T-helper 1 cell treated with Interleukin-12 subunit alpha and Interleukin-12 subunit beta and Interleukin-4 antibody, amounts not matched to agents 30 μg/mL and 1 μg/mL, for 36 hours (primary cell): ENCODE measurements around the gene NDUFA1.
"Not testable (repeated sequence)": the region's sequence is repeated elsewhere in the genome, so short reads cannot be mapped to it uniquely, and the experiment has no call there.

ENCODE experiments used
- H3K27ac Mint-ChIP-seq: one replicate; pipeline ENCODE4 v1.8.0; 2021; ENCODE audit warnings: mild to moderate bottlenecking, mixed read lengths
- H3K27me3 Mint-ChIP-seq: one replicate; pipeline ENCODE4 v1.8.0; 2021; ENCODE audit warnings: low read depth, mixed read lengths
- H3K36me3 Mint-ChIP-seq: one replicate; pipeline ENCODE4 v1.8.0; 2021; ENCODE audit warnings: low read depth, mixed read lengths
- H3K4me1 Mint-ChIP-seq: one replicate; pipeline ENCODE4 v1.8.0; 2021; ENCODE audit warnings: low read depth, mixed read lengths
- H3K4me3 Mint-ChIP-seq: one replicate; pipeline ENCODE4 v1.8.0; 2021; ENCODE audit warnings: mild to moderate bottlenecking, moderate library complexity, mixed read lengths
- H3K9me3 Mint-ChIP-seq: one replicate; pipeline ENCODE4 v1.8.0; 2021; ENCODE audit warnings: mixed read lengths

Gene NDUFA1

DNA sequence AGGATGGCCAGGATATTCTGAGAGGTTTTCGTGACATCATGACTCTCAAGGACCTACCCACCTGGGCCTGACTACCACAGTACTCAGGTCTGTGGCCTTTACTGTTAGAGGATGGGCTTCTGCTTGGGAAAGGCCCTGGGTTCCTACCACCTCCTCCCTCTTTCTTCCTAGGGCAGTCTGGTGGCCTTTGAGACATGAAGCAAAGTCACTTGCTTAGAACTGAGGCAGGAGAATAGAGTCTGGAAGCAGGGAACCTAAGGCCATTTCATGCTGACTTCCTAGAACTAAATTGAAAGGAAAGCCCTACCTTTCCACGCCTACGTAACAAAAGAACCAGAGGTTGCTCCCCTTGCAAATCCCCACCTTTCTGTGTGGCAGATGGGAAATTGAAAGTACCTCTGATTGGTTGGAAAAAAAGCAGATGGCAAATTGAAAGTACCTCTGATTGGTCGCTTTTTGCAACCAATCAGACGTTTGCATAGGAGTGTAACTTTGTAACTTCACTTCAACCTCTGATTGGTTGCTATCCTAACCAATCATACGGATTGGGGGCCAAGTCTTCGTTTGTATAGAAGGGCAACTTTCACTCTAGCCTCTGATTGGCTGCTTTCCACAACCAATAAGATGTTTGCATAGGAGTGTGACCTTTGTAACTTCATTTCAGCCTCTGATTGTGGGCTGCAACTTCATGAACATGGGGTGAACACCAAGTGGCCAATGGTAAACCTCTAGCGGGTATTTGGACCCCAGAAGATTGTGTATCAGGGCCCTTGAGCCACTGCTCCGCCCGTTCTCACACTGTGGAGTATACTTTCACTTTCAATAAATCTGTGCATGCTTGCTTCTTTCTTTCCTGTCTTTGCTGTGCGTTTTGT lies 14.2 kb downstream of the NDUFA1 start:
- no peak overlapping the region for H3K4me3 Mint-ChIP-seq

DNA sequence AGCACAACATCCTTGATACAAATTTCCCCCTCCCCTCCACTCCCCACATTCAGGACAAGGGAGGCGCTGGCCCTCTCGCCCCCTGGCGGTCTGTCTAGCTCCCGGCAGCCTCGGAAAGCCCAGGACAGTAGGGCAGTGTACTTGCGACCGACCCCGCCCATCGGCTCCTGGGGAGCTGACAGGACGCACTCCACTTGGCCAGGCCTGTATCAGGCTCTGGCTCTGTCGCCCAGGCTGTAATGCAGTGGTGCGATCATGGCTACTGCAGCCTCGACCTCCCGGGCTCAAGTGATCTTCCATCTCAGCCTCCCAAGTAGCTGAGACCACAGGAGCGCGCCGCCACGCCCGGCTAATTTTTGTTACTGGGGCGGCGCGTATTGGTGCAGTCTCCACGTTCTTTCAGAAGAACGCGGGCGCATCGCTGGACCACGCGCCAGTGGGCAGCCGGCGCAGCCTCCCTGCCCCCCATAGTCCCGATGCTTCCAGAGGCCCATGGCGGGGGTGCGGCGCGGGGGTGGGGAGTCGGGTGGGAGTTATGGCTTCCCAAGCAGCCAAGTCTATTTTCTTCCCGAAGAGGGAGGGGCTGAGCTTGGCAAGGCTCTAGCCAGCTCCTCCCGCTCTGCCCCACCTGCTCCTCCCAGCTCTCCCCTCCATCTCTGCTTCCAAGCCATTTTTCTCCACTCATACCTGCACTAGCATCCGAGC lies 16.2 kb downstream of the NDUFA1 start:
- Mint-ChIP-seq H3K4me1 (peaks cover 6% of the 10 kb centered on the region), H3K27ac (no peak overlapping the region), H3K9me3 (no peaks in the 10 kb centered on the region), H3K36me3 (no peaks in the 10 kb centered on the region), H3K27me3 (no peaks in the 10 kb centered on the region), H3K4me3 (no peak overlapping the region)

More for the DNA sequence above, 14.2 kb downstream of the NDUFA1 start:
- H3K36me3 Mint-ChIP-seq: no peaks in the 10 kb centered on the region
- no peak overlapping the region for H3K27ac Mint-ChIP-seq
- no peaks in the 10 kb centered on the region for H3K27me3 Mint-ChIP-seq
- H3K4me1 Mint-ChIP-seq: peaks cover 6% of the 10 kb centered on the region
- H3K9me3 Mint-ChIP-seq: no peaks in the 10 kb centered on the region

DNA sequence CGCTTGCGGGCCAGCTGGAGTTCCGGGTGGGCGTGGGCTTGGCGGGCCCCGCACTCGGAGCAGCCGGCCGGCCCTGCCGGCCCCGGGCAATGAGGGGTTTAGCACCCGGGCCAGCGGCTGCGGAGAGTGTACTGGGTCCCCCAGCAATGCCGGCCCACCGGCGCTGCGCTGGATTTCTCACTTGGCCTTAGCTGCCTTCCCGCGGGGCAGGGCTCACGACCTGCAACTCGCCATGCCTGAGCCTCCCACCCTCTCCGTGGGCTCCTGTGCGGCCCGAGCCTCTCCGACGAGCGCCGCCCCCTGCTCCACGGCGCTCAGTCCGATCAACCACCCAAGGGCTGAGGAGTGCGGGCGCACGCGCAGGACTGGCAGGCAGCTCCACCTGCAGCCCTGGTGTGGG lies 19.0 kb downstream of the NDUFA1 start:
- not testable (repeated sequence) for H3K27ac Mint-ChIP-seq, H3K36me3 Mint-ChIP-seq, H3K4me1 Mint-ChIP-seq, H3K27me3 Mint-ChIP-seq, H3K4me3 Mint-ChIP-seq, H3K9me3 Mint-ChIP-seq

DNA sequence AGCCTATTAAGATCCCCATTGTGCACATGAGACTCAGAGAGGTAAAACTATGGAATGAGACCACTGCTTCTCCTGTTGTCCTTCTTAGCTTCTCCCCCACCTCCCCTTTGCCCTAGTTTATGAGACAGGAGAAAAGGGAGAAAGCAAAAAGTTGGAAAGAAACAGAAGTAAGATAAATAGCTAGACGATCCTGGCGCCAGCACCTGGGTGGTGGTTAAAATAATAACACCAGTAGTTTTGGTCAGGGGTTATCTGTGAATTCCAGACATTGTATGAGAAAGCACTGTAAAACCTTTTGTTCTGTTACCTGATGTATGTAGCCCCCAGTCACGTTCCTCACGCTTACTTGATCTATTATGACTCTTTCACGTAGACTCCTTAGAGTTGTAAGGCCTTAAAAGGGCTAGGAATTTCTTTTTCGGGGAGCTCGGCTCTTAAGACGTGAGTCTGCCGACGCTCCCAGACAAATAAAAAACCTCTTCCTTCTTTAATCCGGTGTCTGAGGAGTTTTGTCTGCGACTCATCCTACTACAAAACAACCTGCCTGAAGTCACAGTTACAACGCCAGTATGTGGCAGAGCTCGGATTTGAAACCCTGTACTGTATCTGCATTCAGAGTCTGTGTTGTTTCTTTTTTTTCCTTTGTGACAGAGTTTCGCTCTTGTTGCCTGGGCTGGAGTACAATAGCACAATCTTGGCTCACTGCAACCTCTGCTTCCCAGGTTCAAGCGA lies 20.5 kb downstream of the NDUFA1 start:
- not testable (repeated sequence) for H3K27ac Mint-ChIP-seq, H3K9me3 Mint-ChIP-seq, H3K4me3 Mint-ChIP-seq, H3K27me3 Mint-ChIP-seq, H3K4me1 Mint-ChIP-seq, H3K36me3 Mint-ChIP-seq

DNA sequence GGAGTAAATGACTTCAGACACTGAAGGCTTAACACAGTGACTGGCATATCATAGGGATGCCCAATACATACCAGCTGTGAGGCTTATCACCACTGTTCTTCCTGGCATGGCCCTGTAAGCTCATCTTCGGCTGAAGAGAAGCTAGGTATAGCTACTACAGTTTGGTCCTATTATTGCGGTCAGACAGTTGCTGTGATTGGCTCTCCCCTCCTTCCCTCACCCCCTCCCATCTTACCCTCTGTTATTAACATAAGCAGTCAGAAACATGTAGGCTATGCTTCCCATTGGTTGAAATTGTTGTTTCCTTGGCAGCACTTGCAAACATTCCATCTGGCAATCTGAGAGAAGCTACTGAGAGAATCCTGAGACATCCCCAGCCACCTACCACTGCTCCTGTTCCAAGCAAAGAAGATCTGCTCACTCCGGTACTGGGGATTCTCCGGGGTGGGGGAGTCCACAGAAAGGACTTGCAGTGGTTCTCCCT lies 24.3 kb downstream of the NDUFA1 start, which contains the start of gene AKAP14:
Gene AKAP14, plus strand, starts transcription at position 51 of the 484 bp plus-strand sequence. CDS start 7,331 bp downstream, outside the sequence.
- Mint-ChIP-seq H3K4me1 (no peaks in the 10 kb centered on the region), H3K27me3 (no peaks in the 10 kb centered on the region), H3K4me3 (no peak within 1 kb of the TSS), H3K27ac (no peak within 1 kb of the TSS), H3K9me3 (no peaks in the 10 kb centered on the region), H3K36me3 (no peaks in the 10 kb centered on the region)

DNA sequence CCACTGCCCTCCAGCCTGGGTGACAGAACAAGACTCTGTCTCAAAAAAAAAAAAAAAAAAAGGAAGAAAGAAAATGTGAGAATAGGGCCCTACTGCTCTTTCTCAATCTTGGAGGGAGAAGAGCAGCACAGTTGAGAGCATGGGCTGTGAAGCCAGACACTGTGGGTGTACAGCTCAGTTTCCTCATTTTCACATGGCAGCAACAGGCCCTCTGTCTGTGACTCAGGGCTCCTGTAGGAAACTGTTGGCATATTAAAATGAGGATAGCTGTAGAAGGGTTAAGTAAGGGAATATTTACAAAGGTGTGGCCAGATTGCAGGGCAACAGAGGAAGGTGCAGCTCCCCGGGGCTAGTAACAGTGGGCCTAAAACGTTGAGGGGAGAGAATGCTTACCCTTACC lies 27.5 kb downstream of the NDUFA1 start:
- Mint-ChIP-seq H3K27me3 (no peaks in the 10 kb centered on the region), H3K27ac (no peak overlapping the region), H3K36me3 (no peaks in the 10 kb centered on the region), H3K9me3 (no peaks in the 10 kb centered on the region), H3K4me1 (no peaks in the 10 kb centered on the region), H3K4me3 (no peak overlapping the region)

DNA sequence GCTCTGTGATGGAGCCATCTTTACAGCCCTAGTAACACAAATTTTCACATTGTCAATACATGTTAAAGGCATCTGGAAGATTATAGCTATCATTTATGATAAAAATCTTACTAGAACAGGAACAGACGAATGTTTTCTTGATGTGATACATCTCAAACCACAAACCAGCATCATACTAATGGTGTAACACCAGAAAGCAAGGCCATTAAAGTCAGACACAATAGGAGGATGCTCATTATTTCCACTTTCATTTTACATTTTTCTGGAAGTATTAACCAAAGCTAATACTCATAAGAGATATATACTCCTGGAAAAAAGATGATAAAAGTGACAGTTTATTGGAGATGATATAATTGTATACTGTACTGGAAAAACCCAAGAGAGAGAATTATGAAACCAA lies 29.3 kb downstream of the NDUFA1 start:
- no peak overlapping the region for H3K27ac Mint-ChIP-seq
- H3K4me1 Mint-ChIP-seq: no peaks in the 10 kb centered on the region
- no peaks in the 10 kb centered on the region for H3K36me3 Mint-ChIP-seq

DNA sequence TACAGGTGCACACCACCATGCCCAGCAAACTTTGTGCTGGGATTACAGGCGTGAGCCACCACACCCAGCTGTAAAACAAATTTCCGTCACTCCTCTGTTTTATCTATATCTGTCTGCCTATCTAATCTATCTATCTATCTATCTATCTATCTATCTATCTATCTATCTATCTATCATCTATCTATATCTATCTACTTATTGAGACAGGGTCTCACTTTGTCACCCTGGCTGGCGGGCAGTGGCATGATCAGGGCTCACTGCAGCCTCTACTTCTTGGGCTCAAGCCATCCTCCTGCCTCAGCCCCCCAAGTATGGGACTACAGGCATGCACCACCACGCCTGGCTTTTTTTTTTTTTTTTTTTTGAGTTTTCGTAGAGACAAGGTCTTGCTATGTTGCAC lies 44.7 kb downstream of the NDUFA1 start:
- Mint-ChIP-seq H3K27me3 (no peaks in the 10 kb centered on the region), H3K36me3 (no peaks in the 10 kb centered on the region), H3K4me1 (no peaks in the 10 kb centered on the region), H3K9me3 (no peaks in the 10 kb centered on the region), H3K27ac (no peak overlapping the region), H3K4me3 (no peak overlapping the region)

More for the DNA sequence above, 29.3 kb downstream of the NDUFA1 start:
- Mint-ChIP-seq H3K27me3 (no peaks in the 10 kb centered on the region), H3K4me3 (no peak overlapping the region), H3K9me3 (no peaks in the 10 kb centered on the region)

DNA sequence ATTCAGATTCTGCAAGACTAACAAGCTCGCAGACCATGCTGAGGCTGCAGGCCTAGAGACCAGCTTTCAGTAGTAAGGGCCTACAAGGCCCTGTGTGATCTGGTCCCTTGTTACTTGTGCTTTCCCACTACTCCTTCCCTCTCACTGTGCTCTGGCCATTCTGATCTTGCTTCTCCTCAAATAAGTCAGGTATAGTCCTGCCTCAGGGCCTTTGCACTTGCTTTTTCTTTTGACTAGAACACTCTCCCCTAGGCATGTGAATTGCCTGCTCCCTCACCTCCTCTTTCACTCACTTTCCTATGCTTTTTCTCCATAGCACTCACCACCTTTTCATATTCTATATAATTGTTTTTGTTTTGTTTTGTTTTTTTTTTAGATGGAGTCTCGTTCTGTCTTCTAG lies 46.2 kb downstream of the NDUFA1 start:
- H3K4me1 Mint-ChIP-seq: no peaks in the 10 kb centered on the region
- H3K27ac Mint-ChIP-seq: no peak overlapping the region
- no peaks in the 10 kb centered on the region for H3K27me3 Mint-ChIP-seq
- no peaks in the 10 kb centered on the region for H3K36me3 Mint-ChIP-seq
- no peak overlapping the region for H3K4me3 Mint-ChIP-seq
- no peaks in the 10 kb centered on the region for H3K9me3 Mint-ChIP-seq

DNA sequence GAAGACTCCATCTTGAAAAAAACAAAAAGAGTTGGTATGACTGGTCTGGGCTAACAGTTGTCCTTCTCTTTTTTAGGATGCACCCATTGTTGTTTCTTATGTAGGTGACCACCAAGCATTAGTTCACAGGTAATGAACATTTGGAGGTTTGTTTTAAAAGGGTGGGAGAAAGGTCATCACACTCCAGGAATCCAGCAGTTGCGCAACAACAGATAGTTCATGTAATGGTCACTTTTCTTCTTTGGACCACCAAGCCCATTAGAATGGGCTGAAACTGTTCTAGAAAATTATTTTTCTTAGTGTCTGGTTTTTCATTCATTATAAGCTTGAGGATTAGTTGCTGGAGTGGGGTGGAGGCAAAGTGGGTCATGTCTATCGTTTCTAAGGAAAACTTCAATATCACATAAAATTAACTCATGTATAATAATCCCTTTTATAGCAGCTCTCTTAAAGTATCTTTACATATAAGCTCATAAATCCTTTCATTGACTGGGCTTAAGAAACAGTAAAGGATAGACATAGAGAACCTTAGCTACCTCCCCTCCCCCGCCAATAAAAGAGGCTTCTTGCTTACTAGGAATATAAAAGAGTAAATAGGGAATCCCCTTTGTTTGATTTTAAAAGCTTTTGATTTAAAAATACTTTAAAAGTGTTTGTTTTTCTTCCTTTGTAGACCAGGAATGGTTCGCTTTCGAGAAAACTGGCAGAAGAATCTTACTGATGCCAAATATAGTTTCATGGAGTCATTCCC lies 48.4 kb downstream of the NDUFA1 start:
- no peaks in the 10 kb centered on the region for H3K27me3 Mint-ChIP-seq
- H3K36me3 Mint-ChIP-seq: peaks cover 3% of the 10 kb centered on the region
- no peaks in the 10 kb centered on the region for H3K9me3 Mint-ChIP-seq
- no peak overlapping the region for H3K27ac Mint-ChIP-seq
- H3K4me3 Mint-ChIP-seq: no peak overlapping the region
- no peaks in the 10 kb centered on the region for H3K4me1 Mint-ChIP-seq

DNA sequence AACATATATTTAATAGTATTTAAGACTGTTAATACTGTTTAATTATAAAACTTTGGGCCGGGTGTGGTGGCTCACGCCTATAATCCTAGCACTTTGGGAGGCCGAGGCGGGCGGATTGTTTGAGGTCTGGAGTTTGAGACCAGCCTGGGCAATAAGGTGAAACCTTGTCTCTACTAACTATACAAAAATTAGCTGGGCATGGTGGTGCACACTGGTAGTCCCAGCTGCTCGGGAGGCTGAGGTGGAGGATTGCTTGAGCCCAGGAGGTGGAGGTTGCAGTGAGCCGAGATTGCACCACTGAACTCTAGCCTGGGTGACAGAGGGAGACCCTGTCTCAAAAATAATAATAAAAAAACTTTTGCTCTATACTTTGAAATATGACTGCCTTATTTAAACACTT lies 50.8 kb downstream of the NDUFA1 start:
- H3K27me3 Mint-ChIP-seq, H3K36me3 Mint-ChIP-seq, H3K27ac Mint-ChIP-seq, H3K9me3 Mint-ChIP-seq, H3K4me3 Mint-ChIP-seq, H3K4me1 Mint-ChIP-seq: not testable (repeated sequence)
